ENCODE data around the gene IQCK. TPM values are rescaled to one million over a fixed set of nuclear protein-coding genes. Genes with fewer than 3 reads are reported as not detected.

The IQCK gene
- total RNA-seq, 2 experiments from 2014 or later = 0.73 to 1.1 TPM

DNA sequence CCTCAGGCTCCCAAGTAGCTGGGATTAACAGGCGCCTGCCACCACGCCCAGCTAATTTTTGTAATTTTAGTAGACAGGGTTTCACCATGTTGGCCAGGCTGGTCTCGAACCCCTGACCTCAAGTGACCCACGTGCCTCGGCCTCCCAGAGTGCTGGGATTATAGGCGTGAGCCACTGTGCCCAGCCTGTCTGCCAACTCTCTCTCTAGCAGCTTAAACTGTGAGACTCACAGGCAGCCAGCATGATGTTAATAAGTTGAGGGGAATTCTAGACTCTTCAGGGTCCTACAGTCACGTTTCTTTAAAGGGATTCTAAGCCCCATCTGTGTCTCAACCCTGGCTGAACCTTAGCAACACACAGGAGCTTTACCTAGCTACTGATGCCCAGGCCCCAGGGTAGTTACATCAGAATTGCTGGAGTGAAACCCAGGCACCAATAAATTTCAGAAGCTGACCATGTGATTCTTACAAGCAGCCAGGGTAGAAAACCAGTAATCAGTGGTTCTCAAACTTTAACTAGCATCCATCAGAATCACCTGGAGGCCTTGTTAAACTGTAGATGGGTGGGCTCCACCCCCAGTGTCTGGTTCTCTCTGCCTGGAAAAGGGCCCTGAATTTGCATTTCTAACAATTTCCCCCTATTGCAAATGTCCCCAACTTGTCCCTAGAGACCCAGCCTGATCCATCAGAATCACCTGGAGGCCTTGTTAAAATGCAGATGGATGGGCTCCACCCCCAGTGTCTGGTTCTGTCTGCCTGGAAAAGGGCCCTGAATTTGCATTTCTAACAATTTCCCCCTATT, 135.9 kb downstream of the IQCK start:
- no peak for DNase-seq
- POLR2A ChIA-PET = no interaction called here
- Mint-ChIP-seq H3K27ac (no peak overlapping the region), H3K9me3 (no peaks in the 10 kb centered on the region), H3K4me1 (no peaks in the 10 kb centered on the region), H3K27me3 (no peaks in the 10 kb centered on the region), H3K36me3 (ENCODE audit: low read depth) (no peaks in the 10 kb centered on the region), H3K4me3 (no peak overlapping the region)
- CTCF ChIA-PET = no interaction called here

DNA sequence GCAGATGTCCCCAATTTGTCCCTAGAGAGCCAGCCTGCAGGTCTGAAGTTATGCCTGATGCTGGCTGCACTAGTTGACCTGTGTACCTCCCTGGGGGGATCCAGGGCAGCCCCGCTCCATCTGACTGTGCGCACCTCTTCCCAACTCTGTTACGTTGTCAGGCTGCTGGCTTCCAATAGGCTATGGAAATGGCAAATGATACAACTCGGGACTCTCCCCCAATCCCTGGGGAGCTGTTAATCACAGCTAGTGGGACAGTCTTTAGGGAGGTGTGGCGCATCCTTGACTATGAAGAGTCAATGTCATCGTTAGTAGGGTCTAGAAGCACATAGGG, 136.4 kb downstream of the IQCK start:
- no peaks in the 10 kb centered on the region for H3K27me3 Mint-ChIP-seq
- H3K4me1 Mint-ChIP-seq = no peaks in the 10 kb centered on the region
- H3K27ac Mint-ChIP-seq = no peak overlapping the region
- no peaks in the 10 kb centered on the region for H3K9me3 Mint-ChIP-seq
- ChIA-PET CTCF (no interaction called here), POLR2A (no interaction called here)
- no peak for DNase-seq
- no peak overlapping the region for H3K4me3 Mint-ChIP-seq
- H3K36me3 Mint-ChIP-seq (ENCODE audit: low read depth) = no peaks in the 10 kb centered on the region

DNA sequence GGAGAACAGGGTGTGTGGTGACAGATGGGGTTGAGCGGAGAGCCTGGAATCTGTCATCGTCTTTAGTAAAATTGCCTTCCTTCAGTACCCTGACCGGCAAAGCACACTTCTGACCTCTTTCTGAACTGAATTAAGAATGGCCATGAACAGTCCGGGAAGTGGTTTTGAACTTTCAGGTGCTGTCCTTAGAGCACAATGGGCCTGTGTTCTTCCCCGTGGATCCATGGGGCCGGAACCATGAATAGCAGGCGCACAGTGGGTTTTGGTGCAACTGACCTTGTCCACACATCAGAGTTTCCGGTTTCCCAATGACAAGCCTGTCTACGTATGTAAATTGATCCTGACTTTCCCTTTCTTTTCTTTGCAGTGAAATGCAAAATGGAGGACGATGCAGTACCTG, 138.0 kb downstream of the IQCK start:
- ChIA-PET CTCF (no interaction called here), POLR2A (no interaction called here)
- no peak for DNase-seq
- Mint-ChIP-seq H3K4me3 (no peak overlapping the region), H3K36me3 (ENCODE audit: low read depth) (no peaks in the 10 kb centered on the region), H3K27ac (no peak overlapping the region), H3K9me3 (no peaks in the 10 kb centered on the region), H3K27me3 (no peaks in the 10 kb centered on the region), H3K4me1 (no peaks in the 10 kb centered on the region)

DNA sequence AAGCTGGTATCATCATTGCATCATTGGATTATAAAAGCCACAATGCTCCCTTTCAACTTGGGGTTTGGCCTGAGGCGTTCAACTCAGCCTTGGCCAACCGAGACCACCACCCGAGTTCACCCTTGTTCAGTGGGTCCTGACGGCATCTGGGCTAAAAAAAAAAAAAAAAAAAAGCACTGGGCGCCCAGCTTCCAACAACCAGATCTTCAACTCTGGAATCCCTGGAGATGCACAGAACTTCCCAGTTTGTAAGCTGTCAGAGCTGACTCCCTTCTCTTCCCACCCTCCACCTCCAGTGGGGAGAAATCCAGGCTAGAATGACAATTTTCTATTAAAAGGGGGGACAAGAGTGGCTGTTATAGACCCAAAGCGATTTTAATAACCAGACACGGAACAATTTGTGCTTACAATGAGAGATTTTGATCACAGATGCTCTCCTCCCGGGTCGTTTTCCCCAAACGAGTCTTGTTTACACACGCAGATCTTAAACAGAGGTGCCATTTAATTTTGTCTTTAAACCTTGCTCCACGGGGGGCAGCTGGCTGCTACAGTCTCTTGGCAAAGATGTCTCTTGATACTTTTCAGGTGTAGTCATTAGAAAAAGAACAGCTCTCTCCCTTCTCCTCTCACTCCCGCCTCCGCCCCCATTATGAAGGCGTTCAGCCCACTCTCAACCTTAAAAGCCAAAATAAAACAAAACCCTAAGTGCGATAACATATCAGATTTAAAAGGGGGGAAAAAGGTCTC, 139.7 kb downstream of the IQCK start:
- CTCF ChIA-PET = interaction anchor here (0.7 kb wide), 1 partner anchor 294 kb away, joined by 5 read pairs; no protein-coding TSS in a partner anchor
- Mint-ChIP-seq H3K9me3 (no peaks in the 10 kb centered on the region), H3K27me3 (no peaks in the 10 kb centered on the region), H3K4me1 (no peaks in the 10 kb centered on the region), H3K27ac (no peak overlapping the region), H3K4me3 (no peak overlapping the region), H3K36me3 (ENCODE audit: low read depth) (no peaks in the 10 kb centered on the region)
- POLR2A ChIA-PET = interaction anchor here (0.9 kb wide), 1 partner anchor 108 kb away, joined by 4 read pairs; no protein-coding TSS in a partner anchor
- no peak for DNase-seq

DNA sequence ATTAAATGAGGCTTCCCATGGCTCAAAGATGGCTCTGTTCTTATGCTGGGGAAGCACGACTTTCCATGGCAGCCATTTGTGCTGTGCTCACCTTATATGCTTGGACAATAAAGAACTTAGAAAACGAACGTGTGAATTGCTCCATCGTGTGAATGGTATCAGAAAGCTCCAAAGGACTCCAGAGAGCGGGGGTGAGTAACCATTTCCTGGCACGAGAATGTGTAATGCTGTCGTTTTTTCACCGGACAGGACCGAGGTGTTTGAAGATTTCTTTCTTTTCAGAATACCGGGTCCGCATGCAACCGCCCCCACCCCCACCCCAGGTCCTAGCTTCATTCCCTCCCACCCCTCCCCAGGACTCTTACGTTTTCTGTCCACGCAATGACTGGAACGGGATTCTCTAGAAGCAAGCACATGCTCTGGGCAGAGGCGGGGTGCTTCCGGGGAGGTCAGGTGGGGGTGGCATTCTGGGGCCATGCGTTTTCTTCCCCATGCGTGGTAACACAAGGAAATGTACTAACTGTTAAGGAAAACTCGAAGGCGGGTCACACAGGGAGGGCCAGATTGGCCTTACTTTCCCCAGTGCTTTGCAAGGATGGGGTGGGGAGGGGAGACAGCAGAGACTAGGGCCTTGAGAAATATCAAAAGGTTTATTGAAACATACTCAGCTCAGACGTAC, 140.4 kb downstream of the IQCK start:
- DNase-seq = no peak
- H3K27me3 Mint-ChIP-seq = no peaks in the 10 kb centered on the region
- POLR2A ChIA-PET = no interaction called here
- H3K4me1 Mint-ChIP-seq = no peaks in the 10 kb centered on the region
- no peaks in the 10 kb centered on the region for H3K9me3 Mint-ChIP-seq
- H3K4me3 Mint-ChIP-seq = no peak overlapping the region
- no peak overlapping the region for H3K27ac Mint-ChIP-seq
- H3K36me3 Mint-ChIP-seq (ENCODE audit: low read depth) = no peaks in the 10 kb centered on the region
- CTCF ChIA-PET = no interaction called here

DNA sequence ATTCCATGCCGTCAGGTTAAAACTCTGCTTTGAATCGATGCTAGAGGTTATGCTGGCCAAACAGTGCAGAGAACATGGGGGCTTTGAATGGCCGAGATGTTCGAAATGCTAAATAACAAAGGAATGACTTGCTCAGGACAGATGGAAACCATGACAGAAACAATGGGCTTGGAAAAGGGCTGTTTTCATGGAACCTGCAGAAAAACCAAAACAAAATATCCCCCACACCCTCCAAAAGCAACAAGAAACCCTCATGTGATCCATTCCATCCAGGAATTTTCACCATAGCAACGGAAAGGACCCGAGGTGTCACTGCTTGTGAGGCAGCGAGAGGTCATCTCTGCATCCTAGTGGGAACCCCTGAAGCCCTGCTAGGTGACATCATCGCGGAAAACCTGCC, 141.1 kb downstream of the IQCK start:
- Mint-ChIP-seq H3K9me3 (no peaks in the 10 kb centered on the region), H3K36me3 (ENCODE audit: low read depth) (no peaks in the 10 kb centered on the region), H3K4me1 (no peaks in the 10 kb centered on the region), H3K4me3 (no peak overlapping the region), H3K27ac (no peak overlapping the region), H3K27me3 (no peaks in the 10 kb centered on the region)
- ChIA-PET CTCF (no interaction called here), POLR2A (no interaction called here)
- no peak for DNase-seq

DNA sequence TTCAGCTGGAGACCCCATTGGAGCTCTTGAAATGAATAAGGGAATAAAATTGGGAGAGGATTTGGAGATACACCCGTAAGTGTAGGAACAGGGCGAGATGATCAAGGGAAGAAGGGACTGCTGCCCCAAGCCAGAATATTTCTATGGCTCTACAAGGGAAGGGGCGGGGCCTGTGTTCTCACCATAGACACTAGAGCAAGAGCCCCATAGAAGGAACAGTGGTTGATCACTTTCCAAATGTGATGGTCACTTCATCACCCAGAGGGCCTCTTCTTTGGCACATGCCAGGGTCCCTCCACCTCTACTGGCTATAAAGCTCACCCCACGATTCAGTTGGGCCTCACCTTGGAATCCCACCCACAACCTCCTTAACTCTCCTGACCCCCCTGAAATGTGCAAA, 141.5 kb downstream of the IQCK start:
- H3K36me3 Mint-ChIP-seq (ENCODE audit: low read depth) = no peaks in the 10 kb centered on the region
- CTCF ChIA-PET = no interaction called here
- H3K4me1 Mint-ChIP-seq = no peaks in the 10 kb centered on the region
- H3K27ac Mint-ChIP-seq = no peak overlapping the region
- POLR2A ChIA-PET = no interaction called here
- H3K9me3 Mint-ChIP-seq = no peaks in the 10 kb centered on the region
- no peaks in the 10 kb centered on the region for H3K27me3 Mint-ChIP-seq
- no peak for DNase-seq
- H3K4me3 Mint-ChIP-seq = no peak overlapping the region

DNA sequence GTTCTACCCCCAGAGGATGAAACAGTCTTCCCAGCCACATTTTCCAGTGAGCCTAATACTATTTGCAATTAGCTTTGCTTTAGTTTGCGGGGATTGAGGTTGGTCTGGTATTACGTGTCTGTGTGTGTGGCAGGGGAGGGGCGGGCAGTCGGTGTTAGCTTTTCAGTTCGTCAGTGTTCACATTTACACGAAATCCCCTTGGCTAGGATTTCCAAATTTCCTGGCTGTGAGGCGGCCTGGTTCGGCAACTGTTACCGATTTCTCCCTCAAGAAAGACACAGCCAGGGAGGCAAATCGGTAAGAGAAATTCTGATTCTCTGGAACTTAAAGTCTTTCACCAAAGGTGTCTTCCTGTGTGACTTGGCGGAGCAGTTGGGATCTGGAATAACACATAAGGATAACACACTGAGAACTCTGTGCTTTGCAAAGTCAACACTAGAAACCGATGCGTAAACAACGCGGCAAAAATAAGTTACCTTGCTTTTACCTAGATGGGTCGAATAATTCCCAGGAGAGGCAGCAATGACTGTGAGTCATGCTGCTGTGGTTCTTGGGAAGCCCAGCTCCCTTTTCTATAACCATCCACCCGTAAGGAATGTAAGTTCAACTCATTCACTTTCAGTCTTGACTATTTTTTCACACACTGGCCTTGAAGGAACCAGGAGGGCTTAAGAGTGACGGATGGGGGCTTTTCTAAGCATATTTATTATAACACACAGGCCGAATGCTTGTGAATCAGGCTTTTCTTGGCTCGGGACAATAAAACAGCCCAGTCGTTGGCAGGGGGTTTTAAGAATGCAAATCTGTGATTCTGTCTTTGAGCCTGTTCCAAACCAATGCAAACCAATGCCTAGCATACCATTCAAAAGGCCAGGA, 142.3 kb downstream of the IQCK start:
- POLR2A ChIA-PET = no interaction called here

DNA sequence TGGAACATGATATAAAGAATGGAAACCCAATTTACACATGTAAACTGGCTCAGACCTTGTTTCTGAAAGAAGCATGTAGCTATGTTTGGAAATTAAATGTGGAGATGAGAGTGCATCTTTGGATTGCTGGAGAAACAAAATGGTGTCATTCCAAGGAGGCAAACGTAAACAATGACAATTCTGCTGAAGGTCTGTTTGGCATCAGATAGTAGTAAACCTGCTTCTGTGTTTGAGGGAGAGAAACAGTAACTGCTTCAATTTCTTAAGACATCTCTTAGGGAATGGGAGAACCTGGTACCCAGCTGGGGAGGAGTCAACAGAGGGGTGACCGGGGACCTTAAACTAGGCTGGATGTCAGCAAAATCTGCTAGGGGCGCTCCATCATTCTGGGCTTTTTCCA, 143.1 kb downstream of the IQCK start:
- no peaks in the 10 kb centered on the region for H3K4me1 Mint-ChIP-seq
- no peak for DNase-seq
- no peaks in the 10 kb centered on the region for H3K36me3 Mint-ChIP-seq (ENCODE audit: low read depth)
- ChIA-PET POLR2A (no interaction called here), CTCF (no interaction called here)
- no peak overlapping the region for H3K27ac Mint-ChIP-seq
- H3K4me3 Mint-ChIP-seq = no peak overlapping the region
- no peaks in the 10 kb centered on the region for H3K9me3 Mint-ChIP-seq
- H3K27me3 Mint-ChIP-seq = no peaks in the 10 kb centered on the region

More for the DNA sequence above, 142.3 kb downstream of the IQCK start:
- H3K9me3 Mint-ChIP-seq = no peaks in the 10 kb centered on the region
- no peaks in the 10 kb centered on the region for H3K36me3 Mint-ChIP-seq (ENCODE audit: low read depth)
- H3K27me3 Mint-ChIP-seq = no peaks in the 10 kb centered on the region
- DNase-seq = no peak
- no peak overlapping the region for H3K4me3 Mint-ChIP-seq
- H3K27ac Mint-ChIP-seq = no peak overlapping the region
- H3K4me1 Mint-ChIP-seq = no peaks in the 10 kb centered on the region
- CTCF ChIA-PET = no interaction called here

DNA sequence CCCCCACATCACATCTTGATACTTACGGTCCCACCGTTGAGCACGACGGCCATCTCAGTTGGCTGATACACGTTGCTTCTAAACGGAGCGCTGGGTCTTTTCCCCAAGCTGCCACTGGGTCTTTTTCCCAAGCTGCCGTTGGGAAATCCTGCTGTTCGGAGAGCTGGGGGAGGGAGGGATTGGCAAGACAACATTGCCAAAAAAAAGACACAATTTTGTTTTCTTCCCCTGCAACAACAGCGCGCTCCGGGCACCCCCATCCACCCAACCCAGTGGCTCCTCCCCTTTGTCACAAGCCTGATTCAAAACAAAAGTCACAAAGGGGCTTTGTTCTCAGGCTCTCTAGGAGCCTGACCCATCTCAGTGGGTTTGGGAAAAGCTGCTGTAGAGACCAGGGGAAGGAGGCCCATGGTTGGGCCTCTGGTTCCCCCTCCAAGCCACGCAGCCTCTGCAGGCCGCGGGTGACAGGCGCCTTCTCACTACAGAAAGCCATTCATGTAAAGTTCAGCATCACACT, 143.8 kb downstream of the IQCK start:
- no peak for DNase-seq
- ChIA-PET CTCF (no interaction called here), POLR2A (no interaction called here)
- H3K4me1 Mint-ChIP-seq = no peaks in the 10 kb centered on the region
- H3K27me3 Mint-ChIP-seq = no peaks in the 10 kb centered on the region
- H3K27ac Mint-ChIP-seq = no peak overlapping the region
- H3K9me3 Mint-ChIP-seq = no peaks in the 10 kb centered on the region
- no peak overlapping the region for H3K4me3 Mint-ChIP-seq
- no peaks in the 10 kb centered on the region for H3K36me3 Mint-ChIP-seq (ENCODE audit: low read depth)

DNA sequence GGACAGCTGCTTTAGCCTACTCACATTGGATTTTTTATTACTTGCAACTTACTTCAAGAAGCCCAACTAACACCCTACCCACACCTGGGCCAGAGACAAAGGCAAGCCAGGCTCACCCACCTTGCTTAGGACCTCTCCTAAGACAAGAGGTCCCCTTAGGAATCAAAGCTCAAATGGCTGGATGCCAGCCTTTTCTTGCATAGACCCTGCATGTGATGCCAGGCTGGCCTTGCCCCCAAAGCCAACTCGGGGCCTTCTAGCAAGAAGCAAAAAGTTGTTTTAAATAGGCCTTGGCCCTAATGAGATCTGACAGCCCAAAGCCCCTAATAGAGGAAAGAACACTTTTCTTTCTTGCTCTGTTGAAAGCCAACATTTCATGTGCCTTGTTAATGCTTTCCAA, 145.9 kb downstream of the IQCK start:
- Mint-ChIP-seq H3K9me3 (no peaks in the 10 kb centered on the region), H3K4me1 (no peaks in the 10 kb centered on the region), H3K27ac (no peak overlapping the region), H3K36me3 (ENCODE audit: low read depth) (no peaks in the 10 kb centered on the region), H3K27me3 (no peaks in the 10 kb centered on the region), H3K4me3 (no peak overlapping the region)
- POLR2A ChIA-PET = no interaction called here
- no peak for DNase-seq
- CTCF ChIA-PET = no interaction called here

DNA sequence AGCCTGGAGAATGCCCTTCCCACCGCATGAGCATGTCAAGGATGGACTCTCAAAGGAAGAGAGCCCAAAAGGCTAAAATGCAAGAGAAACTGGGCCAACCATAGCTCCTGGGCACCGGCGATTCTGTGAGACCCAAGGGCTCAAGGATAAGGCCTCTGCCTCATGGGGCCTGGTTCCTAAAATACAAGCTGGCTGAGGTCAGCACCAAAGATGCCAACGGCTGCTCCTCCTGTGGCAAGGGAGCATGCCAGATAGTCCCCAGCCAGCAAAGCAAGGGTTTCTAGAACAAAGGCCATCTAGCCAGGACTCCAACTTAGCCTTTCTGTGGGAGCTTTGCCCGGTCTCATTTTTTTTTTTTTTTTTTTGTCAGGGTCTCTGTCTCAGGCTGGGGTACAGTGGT, 146.5 kb downstream of the IQCK start:
- POLR2A ChIA-PET = no interaction called here

DNA sequence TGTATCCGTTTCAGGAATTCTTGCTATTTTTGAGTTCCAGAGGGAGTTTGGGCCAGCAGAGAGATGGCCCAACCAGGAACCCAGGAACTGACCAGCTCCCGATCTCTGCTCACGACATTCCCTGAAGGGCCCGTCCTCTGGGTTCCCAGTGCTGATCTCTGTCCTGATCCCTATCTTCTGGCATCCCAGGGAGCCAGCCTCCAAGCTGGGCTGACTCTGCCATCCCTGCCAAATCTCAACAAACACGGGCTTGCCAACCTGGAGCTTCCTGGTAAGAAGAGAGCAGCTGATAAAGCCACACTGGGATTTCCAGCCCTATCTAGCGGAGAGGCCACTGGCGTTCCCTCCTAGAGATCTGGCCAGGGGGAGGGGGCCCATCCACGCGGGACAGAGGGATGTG, 150.3 kb downstream of the IQCK start:
- Mint-ChIP-seq H3K4me3 (no peak overlapping the region), H3K27me3 (no peaks in the 10 kb centered on the region), H3K4me1 (no peaks in the 10 kb centered on the region), H3K27ac (no peak overlapping the region), H3K36me3 (ENCODE audit: low read depth) (no peaks in the 10 kb centered on the region), H3K9me3 (no peaks in the 10 kb centered on the region)
- CTCF ChIA-PET = interaction anchor here (0.9 kb wide), 1 partner anchor 284 kb away, joined by 3 read pairs; no protein-coding TSS in a partner anchor
- POLR2A ChIA-PET = no interaction called here
- DNase-seq = no peak

More for the DNA sequence above, 146.5 kb downstream of the IQCK start:
- CTCF ChIA-PET = no interaction called here
- Mint-ChIP-seq H3K27me3 (no peaks in the 10 kb centered on the region), H3K9me3 (no peaks in the 10 kb centered on the region), H3K36me3 (ENCODE audit: low read depth) (no peaks in the 10 kb centered on the region), H3K4me1 (no peaks in the 10 kb centered on the region), H3K4me3 (no peak overlapping the region), H3K27ac (no peak overlapping the region)
- DNase-seq = no peak
